ENCODE data around the gene ABCB1.

DNA sequence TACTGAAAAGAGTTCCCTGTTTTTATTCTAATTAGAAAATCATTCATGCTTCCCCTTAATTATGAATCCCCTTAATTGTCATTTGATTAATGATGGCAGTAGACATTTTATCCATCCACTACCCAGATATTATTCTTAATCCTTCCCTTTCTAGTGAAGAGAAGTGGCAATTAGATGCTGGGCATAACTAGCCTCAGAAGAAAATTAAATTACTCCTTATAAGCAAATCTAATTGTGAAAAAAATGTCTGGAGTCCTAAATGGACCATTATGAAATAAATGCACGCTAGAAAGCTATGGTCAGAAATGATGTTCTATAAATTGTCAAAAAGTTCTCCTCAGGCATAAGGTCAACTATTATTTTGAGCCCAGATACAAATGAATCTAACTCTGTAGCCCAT is 4.5 kb downstream of the ABCB1 start:
- no peak for TF ChIP-seq POLR2A (IDR thresholded peaks at IDR 0.05)
- TF ChIP-seq, protein P1, sequence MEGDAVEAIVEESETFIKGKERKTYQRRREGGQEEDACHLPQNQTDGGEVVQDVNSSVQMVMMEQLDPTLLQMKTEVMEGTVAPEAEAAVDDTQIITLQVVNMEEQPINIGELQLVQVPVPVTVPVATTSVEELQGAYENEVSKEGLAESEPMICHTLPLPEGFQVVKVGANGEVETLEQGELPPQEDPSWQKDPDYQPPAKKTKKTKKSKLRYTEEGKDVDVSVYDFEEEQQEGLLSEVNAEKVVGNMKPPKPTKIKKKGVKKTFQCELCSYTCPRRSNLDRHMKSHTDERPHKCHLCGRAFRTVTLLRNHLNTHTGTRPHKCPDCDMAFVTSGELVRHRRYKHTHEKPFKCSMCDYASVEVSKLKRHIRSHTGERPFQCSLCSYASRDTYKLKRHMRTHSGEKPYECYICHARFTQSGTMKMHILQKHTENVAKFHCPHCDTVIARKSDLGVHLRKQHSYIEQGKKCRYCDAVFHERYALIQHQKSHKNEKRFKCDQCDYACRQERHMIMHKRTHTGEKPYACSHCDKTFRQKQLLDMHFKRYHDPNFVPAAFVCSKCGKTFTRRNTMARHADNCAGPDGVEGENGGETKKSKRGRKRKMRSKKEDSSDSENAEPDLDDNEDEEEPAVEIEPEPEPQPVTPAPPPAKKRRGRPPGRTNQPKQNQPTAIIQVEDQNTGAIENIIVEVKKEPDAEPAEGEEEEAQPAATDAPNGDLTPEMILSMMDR (IDR thresholded peaks at IDR 0.05), result no peak

Measured in adrenal gland (tissue), 5 donors.